Stimulated activated CD4-positive, alpha-beta T cell treated with anti-CD3 and anti-CD28 coated beads, Interleukin-2, amount 100 ng/mL, for 24 hours (primary cell): ENCODE measurements around the gene SYK.
A peak's percentile ranks its signal among the peaks of the same experiment; 100 is the strongest.
"Not testable (repeated sequence)": the region's sequence is repeated elsewhere in the genome, so short reads cannot be mapped to it uniquely, and the experiment has no call there.

ENCODE experiments used
- DNase-seq, 2 donors: peaks; one replicate each; pipeline ENCODE4 v3.0.0-alpha.2; 2020

Gene SYK

GRCh38 chr9:90799271-90799852 lies 2.3 kb upstream of the SYK start:
- no peak for DNase-seq

DNA sequence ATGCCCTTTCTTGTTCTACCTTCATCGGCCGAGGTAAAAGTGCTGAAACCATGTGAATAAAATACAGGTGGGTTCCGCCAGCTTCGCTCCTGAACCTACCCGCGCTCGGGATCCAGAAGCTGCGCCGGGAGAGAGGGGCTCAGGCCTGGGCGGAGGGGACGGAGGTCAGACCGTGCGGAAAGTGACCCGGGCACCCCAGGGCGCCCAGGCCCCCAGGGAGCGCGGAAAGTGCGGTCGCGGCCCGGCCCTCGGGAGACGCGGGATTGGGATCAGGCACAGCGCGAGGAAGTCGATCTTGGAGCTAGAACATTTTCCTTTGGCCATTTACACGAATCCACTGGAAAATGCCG lies 329 bp downstream of the SYK start:
- DNase-seq: no peak

DNA sequence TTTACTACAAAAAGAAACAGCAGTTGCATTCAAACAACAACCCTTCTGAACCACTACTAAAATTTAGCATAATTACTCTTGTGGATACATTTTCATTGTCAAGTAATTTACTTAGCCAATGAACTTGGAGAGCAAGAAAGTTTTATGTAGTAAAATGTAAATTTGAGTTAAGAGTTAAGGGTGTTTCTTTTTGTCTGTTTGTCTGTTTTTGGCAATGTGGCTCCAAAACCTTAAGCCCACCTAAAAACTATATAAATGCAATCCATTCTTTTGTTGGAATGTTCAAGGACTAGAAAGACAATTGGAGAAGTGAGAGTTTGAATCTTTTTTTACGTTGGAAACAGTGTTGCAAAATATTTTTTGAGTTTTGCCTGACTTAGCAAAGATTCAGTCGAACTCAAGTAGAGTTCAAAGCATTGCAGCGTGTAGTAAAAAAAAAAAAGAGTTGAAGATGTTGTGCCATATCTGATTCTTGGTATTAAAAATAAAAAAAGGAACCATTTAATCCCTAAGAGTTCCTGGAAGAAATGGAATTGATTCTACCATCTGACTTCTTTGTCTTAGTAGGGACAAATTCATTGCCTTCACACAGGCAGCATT lies 867 bp downstream of the SYK start:
- DNase-seq: no peak

GRCh38 chr9:90803860-90804593 lies 2.4 kb downstream of the SYK start:
- DNase-seq: no peak

DNA sequence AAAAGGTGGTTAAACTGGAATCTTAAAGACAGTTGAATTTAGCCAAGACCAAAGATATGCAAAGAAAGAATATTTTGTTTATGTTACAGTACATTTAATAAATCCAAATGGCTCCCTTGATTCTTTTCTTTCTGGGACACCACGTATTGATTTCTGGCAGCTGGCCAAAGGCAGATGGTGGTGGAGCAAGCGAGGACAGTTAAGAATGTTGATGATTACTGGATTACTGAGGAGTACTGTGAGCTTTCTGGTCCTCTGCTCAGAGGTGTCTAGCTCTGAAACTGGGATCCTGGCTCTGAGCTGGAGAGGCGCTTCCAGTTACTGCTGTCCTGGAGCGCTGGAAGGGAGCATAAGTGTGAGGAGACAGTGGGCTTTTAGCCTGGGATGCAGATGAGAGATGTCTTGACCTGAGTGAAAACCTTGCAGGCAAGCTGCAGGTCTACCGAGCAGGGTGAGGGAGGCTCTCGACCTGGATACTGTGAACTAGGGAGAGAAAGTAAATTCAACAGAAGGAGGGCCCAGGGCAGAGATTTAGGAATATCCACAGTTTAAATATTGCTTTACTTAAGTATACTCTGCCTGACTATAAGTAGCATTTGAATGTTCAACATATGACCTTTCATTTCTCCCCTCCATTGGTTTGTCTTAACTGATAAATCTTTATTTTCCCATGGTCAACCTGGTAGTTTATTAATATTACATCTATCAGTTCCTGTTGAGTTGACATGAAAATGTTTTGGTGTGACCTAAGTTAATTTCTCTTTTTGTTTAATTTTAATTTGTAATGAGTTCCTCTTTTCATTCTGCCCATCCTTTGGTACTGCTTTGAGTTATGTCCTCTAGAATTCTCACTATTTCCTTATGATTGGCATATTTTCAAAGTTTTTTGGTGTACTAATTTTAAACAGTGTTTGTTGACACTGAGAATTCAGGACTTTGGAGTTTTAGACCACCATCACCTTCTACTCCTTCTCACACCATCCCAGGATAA lies 3.7 kb downstream of the SYK start:
- no peak for DNase-seq

DNA sequence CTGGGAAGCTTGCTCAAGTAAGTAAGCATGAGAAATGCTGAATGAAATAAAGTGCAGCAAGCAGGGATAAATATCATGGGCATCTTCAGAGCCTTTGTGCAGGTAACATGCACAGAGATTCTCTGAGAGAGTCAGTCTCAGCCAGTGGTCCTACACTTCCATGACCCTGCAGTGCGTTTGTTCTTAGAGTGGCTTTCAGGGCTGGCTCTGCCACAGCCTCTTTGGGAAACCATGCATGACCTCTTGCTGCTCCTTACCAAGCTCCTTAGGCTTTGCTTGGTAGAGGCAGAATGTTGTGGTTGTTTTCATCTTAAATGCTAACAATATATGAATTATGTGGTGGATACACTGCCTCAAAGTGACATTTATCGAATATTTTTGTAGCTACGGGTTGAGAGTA lies 5.4 kb downstream of the SYK start:
- no peak for DNase-seq

DNA sequence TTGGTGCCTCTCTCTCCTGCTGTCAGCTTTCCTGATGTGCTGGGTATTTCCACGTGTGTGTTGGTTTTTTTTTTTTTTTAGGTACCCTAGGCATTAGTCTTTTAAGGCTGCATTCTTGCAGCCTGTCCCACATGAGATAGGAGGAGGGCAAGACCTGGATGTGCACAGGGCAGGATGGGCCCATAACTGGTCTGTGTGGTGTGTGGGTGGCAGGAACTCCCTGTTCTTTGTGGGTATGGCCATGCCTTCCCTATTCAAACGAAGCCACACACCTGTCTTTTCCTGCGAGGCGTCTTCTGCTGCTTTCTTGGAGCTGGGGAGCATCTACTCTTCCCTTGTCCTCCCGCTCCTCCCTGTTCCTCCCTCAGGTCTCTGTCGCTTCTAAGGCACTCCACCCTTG lies 6.8 kb downstream of the SYK start:
- DNase-seq: no peak

DNA sequence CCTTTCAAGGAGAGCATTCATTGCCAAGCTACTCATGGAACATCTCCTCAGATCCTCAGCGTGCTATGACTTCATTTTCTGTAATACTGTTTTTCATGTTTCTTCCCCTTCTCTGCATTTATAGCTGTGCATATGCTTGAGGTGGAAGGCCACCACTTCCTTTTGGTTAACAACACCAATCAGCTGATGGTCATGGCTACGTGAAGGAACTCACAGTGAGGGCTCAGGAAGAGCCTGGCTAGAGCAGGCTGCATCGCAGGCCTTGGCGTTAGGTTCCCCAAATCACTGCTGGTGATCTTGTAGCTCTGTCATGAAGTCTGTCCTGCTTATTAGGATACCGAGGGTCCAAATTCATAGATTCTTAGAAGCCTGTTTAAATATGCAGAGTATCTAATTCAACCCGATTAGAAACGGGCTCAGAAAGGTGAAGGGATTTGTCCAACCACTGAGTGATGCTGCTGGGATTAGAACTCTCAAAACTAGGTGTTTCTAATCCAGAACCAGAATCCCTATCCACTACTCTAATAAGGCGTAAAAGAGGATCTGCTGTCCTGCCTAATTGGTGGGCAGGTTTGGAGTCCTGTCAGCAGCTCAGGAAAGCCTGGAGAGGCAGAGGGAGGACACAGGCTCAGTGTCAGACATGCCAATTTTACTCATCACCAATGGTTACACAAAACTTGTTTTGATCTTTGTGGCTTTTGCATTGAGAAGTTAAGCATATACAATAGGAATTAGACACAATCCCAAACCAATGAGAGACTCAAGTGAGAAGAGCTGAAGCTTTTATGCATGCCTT lies 7.5 kb downstream of the SYK start:
- no peak for DNase-seq

DNA sequence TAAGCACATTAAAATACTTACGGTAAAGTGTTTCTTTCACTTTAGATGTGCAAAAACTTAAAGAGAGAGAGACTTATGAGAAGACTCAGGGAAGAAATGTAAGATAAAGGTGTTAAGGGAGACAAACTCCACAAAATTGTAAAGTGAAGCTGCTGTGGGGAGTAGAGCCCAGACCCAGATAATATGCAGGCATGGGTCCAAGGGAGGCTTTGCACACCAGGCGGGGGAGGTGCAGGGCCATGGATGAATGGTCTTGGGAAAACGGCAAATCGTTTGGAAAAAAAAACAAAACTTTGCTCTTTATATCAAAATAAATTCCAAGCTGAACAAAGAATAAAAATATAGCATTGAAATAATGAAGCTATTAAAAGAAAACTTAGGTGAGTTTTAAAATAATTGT lies 9.1 kb downstream of the SYK start:
- DNase-seq: no peak

DNA sequence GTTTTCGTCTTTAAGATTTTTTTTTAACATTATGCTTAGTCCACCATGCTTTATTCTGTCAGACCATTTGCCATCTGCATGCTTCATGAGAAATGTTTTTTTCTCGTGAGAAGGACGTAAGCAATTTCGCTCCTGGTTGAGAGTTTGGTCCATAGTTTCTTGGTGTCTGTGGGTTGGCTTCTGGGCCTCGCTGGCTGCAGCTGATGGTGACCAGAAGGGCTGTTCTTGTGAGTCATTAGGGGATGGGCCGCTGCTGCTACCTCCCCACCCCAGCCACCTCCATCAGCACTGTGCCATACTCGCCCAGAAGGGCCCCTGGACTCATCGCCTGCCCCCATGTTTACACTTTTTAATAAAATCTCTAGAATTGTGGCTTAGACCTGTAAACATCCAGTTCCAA lies 11.4 kb downstream of the SYK start:
- DNase-seq: no peak

DNA sequence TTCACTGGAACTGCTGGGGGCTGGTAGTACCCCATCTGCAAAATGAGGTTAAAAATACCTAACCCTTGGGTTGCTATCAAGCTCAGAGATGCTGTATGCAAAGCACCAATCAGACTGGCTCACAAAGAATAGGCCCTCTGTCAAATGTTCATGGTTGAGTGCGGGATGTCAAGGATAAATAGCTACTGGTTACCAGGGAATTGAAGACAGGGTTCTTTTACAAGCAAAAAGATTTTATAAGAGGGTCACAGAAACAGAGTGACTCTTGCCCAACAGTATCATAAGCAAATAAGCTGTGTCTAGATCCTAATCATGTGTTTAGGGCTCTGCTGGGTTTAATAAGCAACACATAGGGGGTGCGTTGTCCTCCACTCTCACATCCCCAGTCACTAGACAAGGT lies 11.9 kb downstream of the SYK start:
- DNase-seq: no peak

DNA sequence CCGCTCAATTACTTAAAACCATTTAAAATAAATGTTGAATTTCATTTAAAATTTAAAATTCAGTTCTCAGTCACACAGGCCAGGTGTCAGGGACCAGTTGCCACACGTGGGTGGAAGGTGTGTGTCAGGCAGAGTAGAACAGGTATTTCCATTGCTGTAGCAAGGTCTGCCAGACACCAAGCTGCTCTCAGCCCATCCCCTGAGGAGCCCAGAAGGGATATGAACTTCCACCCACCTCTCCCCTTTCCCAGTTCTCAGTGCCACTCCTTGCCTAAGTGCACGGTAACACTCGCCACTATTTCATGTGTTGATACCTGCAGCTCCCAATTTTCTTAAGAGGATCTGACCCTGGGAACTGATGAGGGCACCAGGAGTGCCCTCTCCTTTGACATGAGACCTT lies 12.7 kb downstream of the SYK start:
- DNase-seq: no peak

DNA sequence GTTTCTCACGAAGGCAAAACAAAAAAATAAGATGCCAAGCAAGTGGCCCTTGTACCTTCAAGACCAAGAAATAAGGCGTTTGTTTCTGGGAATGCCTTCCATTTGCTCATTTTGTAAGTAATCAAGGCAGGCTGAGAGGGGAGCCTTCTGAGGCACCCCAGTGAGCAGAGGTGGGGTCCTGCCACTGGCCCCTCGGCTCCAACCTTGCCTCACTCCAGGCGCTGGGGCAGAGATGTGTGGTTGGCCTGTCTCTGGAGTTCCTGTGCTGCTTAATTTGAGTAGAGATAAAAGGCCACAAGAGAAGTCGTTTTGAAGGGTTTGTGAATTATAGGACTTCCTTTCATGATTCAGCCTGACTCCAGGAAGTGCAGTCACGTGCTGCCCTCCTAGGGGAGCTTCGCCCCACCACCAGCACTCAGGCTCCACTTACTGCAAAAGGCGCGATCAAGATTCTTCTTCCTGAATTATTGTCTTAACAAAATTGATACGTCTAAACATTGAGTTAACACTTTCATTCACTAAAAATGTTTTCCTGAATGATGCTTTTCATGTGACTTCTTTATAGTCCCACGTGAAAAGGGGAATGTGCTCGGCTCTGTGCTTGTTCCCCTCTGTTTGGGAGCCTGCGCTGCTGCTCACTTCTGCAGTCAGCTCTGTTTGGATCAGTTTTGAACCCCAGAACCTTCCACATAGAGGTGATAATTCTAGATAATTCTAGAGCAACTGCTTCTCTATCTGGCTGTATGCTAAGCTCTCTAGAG lies 13.7 kb downstream of the SYK start:
- peak in 1 of 2 donors; percentile 21 for DNase-seq

GRCh38 chr9:90815944-90816357 lies 14.3 kb downstream of the SYK start:
- no peak for DNase-seq

GRCh38 chr9:90816690-90817089 lies 15.1 kb downstream of the SYK start:
- no peak for DNase-seq

GRCh38 chr9:90818279-90818678 lies 16.7 kb downstream of the SYK start:
- no peak for DNase-seq

- not testable (repeated sequence) for DNase-seq
Observed at GRCh38 chr9:90820406-90820805, 18.8 kb downstream of the SYK start.

GRCh38 chr9:90821236-90821635 lies 19.6 kb downstream of the SYK start:
- not testable (repeated sequence) for DNase-seq

GRCh38 chr9:90821697-90822096 lies 20.1 kb downstream of the SYK start:
- no peak for DNase-seq

DNA sequence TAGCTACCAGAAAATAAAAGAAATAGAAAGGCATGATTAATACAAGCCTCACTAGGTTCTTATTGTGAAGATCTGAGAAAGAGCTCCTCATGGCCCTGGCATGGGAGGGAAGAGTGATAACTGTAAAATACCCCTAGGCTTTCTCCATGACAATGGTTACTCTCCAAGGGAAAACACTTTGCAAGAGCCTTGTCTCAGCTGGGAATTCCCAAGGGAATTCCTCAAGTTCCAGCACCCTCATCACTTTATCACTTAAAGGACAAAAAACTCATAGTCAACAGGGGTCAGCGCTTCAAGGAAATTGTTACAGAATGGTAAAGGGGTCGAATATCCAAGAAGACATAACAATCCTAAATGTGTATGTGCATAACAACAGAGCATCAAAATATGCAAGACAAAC lies 21.2 kb downstream of the SYK start:
- DNase-seq: no peak

- no peak for DNase-seq
Observed at GRCh38 chr9:90825586-90825985, 24.0 kb downstream of the SYK start.
